Osteoblast (primary cell): ENCODE measurements around the gene FAM3B. TPM values are rescaled to one million over a fixed set of nuclear protein-coding genes. Genes with fewer than 3 reads are reported as not detected.

ENCODE experiments used
- DNase-seq: peaks from one replicate; pipeline ENCODE4 v3.0.0; 2011; ENCODE audit warnings: low spot score, mixed read lengths; ENCODE audit not compliant: insufficient read length; ENCODE audit errors: missing footprints
- H2AFZ ChIP-seq: 2 replicates; pipeline ENCODE4 v1.6.0; 2011; ENCODE audit warnings: mild to moderate bottlenecking, low read length
- H3K27ac ChIP-seq: 2 replicates; pipeline ENCODE4 v1.5.1; 2011; ENCODE audit warnings: mild to moderate bottlenecking, low read depth, low read length, moderate library complexity
- H3K27me3 ChIP-seq: 2 replicates; pipeline ENCODE4 v1.6.0; 2012; ENCODE audit warnings: mild to moderate bottlenecking, control low read depth, inconsistent platforms, low read length, moderate library complexity; ENCODE audit not compliant: insufficient read depth
- H3K36me3 ChIP-seq: 2 replicates; pipeline ENCODE4 v1.5.1; 2011; ENCODE audit warnings: mild to moderate bottlenecking, low read length, control low read depth, moderate library complexity; ENCODE audit not compliant: insufficient read depth
- H3K4me1 ChIP-seq: 2 replicates; pipeline ENCODE4 v1.5.1; 2011; ENCODE audit warnings: mild to moderate bottlenecking, low read length, control low read depth, moderate library complexity; ENCODE audit not compliant: insufficient read depth
- H3K4me2 ChIP-seq: 2 replicates; pipeline ENCODE4 v1.6.0; 2011; ENCODE audit warnings: mild to moderate bottlenecking, low read length; ENCODE audit not compliant: insufficient read depth
- H3K4me3 ChIP-seq: fragments of 200-600 bp; sonication (generic); 3 replicates; pipeline ENCODE4 v1.5.1; 2012; ENCODE audit warnings: mild to moderate bottlenecking, low read length, inconsistent platforms; ENCODE audit not compliant: insufficient read depth
- H3K79me2 ChIP-seq: 2 replicates; pipeline ENCODE4 v1.6.0; 2012; ENCODE audit warnings: mild to moderate bottlenecking, low read length, control low read depth, inconsistent platforms; ENCODE audit not compliant: insufficient read depth
- H3K9me3 ChIP-seq: 2 replicates; pipeline ENCODE4 v1.5.1; 2011; ENCODE audit warnings: low read depth, low read length, control low read depth
- H4K20me1 ChIP-seq: 2 replicates; pipeline ENCODE4 v1.6.0; 2012; ENCODE audit warnings: mild to moderate bottlenecking, low read length, control low read depth; ENCODE audit not compliant: insufficient read depth
- CTCF ChIP-seq: IDR thresholded peaks from 2 replicates; pipeline ENCODE4 v1.5.1; 2011; ENCODE audit warnings: mild to moderate bottlenecking, low read depth, low read length, moderate library complexity; ENCODE audit errors: extremely low read depth
- total RNA-seq: library from RNA; depleted of rRNA; stranded (reverse); fragments of >200 nt; gene quantifications from 2 replicates; pipeline ENCODE4 v1.2.3, GENCODE V29; 2012

FAM3B gene
- total RNA-seq, 1 donor, result not detected

- no peak overlapping the region for H3K27ac ChIP-seq
- no peak for DNase-seq
- no peaks in the 10 kb centered on the region for H3K79me2 ChIP-seq
- H3K27me3 ChIP-seq, result no peaks in the 10 kb centered on the region
- no peaks in the 10 kb centered on the region for H4K20me1 ChIP-seq
- H3K9me3 ChIP-seq, result no peaks in the 10 kb centered on the region
- no peak overlapping the region for H3K4me3 ChIP-seq
- H3K4me2 ChIP-seq, result no peak overlapping the region
- no peaks in the 10 kb centered on the region for H3K36me3 ChIP-seq
- no peaks in the 10 kb centered on the region for H3K4me1 ChIP-seq
- no peak overlapping the region for H2AFZ ChIP-seq
- no peak for TF ChIP-seq CTCF
These were observed 86.7 kb downstream of the FAM3B start for GRCh38 chr21:41403331-41403730.

- Histone ChIP-seq H3K27me3 (no peaks in the 10 kb centered on the region), H3K27ac (no peak overlapping the region), H3K9me3 (no peaks in the 10 kb centered on the region), H3K4me2 (no peak overlapping the region), H2AFZ (no peak overlapping the region), H4K20me1 (no peaks in the 10 kb centered on the region), H3K4me3 (no peak overlapping the region), H3K4me1 (no peaks in the 10 kb centered on the region), H3K36me3 (no peaks in the 10 kb centered on the region), H3K79me2 (no peaks in the 10 kb centered on the region)
- TF ChIP-seq CTCF, result no peak
- DNase-seq, result no peak
These were observed 87.4 kb downstream of the FAM3B start for GRCh38 chr21:41403966-41404365.

GRCh38 chr21:41405321-41405720, 88.7 kb downstream of the FAM3B start:
- Histone ChIP-seq H3K9me3 (no peaks in the 10 kb centered on the region), H3K4me1 (no peaks in the 10 kb centered on the region), H3K27me3 (peaks cover 5% of the 10 kb centered on the region), H3K4me3 (no peak overlapping the region), H3K27ac (no peak overlapping the region), H3K4me2 (no peak overlapping the region), H3K36me3 (no peaks in the 10 kb centered on the region), H3K79me2 (no peaks in the 10 kb centered on the region), H4K20me1 (no peaks in the 10 kb centered on the region), H2AFZ (no peak overlapping the region)
- TF ChIP-seq CTCF, result no peak
- DNase-seq, result no peak

- Histone ChIP-seq H3K9me3 (no peaks in the 10 kb centered on the region), H3K79me2 (no peaks in the 10 kb centered on the region), H4K20me1 (no peaks in the 10 kb centered on the region), H2AFZ (no peak overlapping the region), H3K36me3 (no peaks in the 10 kb centered on the region), H3K4me1 (no peaks in the 10 kb centered on the region), H3K4me3 (no peak overlapping the region), H3K4me2 (no peak overlapping the region), H3K27me3 (peaks cover 5% of the 10 kb centered on the region), H3K27ac (no peak overlapping the region)
- DNase-seq, result no peak
- no peak for TF ChIP-seq CTCF
These were observed 89.7 kb downstream of the FAM3B start for GRCh38 chr21:41406340-41406739.

Other genes starting within 250 kb of the FAM3B start
- 85.2 and 85.8 TPM in 2 replicates for gene BACE2, start 148.6 kb upstream of the FAM3B start, total RNA-seq
- gene MX2, start 45.2 kb downstream of the FAM3B start, total RNA-seq, result 12.4 and 14.5 TPM in 2 replicates
- 28.3 and 33.3 TPM in 2 replicates for gene MX1, start 109.4 kb downstream of the FAM3B start, total RNA-seq
- under 0.01 TPM in 1 of 2 replicates, not detected in the other for gene TMPRSS2, start 191.4 kb downstream of the FAM3B start, total RNA-seq